Activated CD4-positive, alpha-beta T cell treated with anti-CD3 and anti-CD28 coated beads, Interleukin-10, Interleukin-2, amounts not matched to agents 100 ng/mL and 50 ng/mL, durations not matched to agents 16 hours and 8 hours (primary cell): ENCODE measurements around the gene CENPO.
"Not testable (repeated sequence)": the region's sequence is repeated elsewhere in the genome, so short reads cannot be mapped to it uniquely, and the experiment has no call there.

Experiments
- DNase-seq: peaks from one replicate; pipeline ENCODE4 v3.0.0-alpha.2; 2020

CENPO gene

DNA sequence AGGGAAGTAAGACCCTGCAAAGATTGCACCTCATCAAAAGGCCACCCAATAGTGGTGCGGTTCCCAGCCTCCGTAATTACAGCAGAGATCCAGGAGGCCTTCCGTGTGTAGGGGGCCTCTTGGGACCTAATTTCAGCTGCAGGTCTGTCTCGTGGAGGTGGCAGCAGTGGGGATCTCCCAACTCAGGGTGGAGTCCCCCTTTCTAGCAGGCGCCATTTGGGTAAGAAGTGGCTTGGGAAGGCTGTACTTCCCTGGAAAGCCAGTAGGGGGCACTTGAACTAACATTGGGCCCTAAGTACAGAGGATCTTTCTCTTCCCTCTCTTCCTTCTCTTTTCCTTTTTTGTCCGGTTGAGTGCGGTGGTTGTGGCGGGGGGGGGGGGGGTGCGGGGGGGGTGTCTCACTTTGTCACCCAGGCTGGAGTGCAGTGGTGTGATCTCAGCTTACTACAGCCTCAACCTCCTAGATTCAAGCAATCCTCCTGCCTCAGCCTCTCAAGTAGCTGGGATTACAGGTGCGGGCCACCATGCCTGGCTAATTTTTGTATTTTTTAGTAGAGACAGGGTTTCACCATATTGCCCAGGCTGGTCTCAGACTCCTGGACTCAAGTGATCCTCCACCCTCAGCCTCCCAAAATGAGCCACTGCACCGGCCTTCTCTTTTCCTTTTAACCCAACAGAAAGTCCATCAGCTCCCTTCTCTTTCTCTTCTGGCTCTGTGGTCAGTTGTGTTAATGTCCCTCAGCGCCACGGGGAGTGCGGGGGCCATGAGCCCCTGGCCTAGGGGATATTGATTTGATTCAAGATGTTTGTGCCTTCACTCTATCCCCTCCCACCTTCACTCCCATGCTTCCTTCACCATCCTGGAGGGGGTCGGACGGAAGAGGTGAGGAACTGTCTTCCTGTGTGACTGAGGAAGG is 32.0 kb downstream of the CENPO start:
- DNase-seq = peak; percentile 45

DNA sequence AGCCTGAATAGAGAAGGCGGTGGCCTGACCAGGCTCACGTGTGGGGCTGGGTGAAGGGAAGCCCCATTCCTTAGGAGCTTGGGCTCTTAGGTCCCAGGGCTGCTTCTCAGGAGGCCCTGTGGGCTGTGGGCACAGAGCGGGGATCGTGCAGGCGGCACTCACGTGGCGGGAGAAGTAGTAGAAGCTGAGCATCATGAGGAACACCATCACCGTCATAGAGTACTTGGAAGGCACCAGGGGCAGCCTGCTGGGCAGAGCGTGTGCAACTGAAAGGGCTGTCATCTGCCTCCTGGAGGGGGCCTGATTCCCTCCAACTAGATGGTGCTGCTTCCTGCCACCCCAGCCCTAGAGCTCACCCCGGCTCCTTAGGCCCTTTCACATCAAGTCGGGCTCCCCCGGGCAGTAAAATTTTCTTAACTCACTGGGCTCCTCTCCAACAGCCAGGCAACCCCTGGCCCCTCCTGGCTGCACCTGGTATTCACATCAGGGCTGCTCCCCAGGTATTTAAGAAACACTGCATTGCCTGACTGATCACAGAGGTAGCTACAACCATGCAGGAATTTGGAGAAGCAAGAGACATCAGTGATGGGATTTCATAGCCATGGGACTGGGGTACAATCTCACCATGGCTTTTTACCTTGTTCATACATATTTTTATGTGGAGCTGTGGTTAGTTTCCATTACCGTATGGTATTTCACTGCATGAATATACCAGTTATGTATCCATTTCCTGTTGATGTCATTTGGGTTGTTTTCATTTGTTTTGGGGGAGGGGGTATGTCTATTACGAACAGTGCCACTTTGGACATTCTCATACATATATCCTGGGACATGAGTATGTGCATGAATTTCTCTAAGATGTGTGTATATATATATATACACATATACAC is 32.9 kb downstream of the CENPO start:
- peak; percentile 63 for DNase-seq

DNA sequence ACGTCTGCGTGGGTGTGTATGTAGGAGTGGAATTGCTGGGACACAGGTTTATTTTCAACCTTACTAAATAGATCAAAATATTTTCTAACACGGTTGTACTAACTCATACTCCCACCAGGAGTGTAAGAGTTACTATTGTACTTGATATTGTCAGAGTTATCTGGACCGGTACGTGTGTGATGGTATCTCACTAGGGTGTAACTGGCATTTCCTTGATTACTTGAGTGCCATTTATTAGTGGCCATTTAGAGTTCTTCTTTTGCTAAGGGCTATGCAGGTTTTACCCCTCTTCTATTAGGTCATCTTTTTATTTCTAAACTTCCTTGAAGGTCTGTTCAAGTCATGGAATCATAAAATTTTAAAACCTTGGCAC is 33.5 kb downstream of the CENPO start:
- no peak for DNase-seq

DNA sequence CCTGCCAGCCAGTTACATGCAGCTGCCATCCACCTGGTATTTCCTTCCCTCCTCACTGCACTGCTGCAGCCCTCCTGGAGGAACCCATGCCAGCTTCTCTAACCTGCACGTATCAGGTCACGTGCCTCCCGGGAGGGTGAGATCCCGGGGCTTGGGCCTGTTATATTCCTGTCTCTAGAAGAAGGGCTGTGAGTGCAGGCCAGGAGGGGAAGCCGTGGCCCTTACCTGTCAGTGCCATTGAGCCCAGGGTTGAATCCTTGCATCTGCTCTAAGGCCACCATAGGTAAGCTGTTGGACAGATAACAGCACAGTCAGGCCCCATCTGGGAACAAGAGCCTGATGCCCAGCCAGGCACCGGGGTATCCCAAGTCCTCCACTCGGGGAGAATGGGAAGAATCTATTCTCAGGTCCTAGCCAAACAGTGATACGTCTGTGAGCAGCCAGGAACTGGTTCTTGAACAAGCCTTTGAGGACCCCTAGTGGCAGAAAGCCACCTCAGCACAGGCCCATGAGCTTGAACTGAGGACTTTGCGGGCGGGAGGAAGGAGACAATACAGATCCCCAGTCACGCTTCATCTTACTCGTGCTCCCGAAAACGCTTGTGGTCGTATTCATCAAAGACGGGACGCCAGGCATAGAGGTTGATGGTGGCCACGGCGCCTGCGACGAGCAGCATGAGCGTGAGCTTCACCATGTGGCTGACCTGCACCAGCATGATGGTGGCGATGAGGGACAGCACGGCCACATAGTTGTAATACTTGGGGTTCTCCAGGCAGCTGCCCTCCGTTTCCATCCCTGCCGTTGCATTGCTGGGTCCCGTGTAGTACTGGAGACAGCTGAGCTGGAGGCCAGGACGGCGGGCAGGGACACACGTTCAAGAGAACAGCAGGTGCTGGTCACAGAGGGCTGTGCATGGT is 34.4 kb downstream of the CENPO start:
- peak; percentile 80 for DNase-seq

DNA sequence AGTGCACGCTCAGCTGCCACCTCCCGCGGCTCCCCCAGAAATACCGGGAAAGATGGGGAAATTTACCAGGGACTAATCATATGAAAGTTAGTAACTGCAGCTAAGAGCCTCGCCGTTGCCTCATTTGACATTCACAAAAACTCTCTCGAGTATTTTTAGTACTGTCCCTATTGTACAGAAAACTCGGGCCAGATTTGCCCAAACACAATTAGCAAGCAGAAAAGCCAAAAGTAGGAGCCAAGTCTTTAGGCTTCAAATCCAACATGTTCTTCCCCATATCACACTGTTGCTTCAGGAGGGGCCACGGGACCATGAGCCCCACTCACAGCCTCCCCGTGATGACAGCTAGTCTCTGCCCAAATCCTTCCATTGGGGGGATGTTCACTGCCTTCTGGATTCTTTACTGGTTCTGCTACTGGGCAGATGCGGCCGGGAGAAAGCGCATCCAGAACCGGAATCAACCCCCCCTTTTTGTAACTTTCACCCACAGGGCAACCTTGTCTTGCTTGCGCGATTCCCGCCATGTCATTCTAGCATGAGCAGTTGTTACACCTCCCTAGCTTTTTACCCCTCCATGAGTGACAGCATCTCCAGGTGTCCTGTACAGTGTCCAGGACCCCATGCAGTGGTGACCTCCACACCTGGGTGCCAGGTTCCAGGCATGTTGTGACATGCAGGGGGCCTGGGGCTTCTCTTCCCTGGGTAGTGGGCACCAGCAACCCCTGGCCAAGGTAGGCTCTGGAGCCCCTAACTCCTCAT is 35.2 kb downstream of the CENPO start:
- no peak for DNase-seq

DNA sequence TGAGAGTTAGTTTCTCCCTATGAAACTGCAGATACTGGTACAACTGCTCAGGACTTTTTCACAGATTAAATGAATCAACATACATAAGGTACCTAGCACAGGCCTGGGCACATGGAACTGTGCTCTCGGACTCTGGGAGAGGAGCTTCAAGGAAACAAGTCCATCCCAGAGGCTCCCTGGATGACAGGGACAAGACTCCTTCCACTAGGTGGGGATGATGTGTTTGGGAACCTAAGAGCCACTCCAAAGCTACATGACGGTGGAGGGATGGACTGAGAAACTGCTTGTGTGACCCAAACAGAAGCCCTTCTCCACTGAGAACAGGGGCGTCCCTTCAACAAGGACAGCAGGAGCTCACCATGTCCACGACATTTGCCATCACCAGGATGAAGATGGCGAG is 37.1 kb downstream of the CENPO start:
- no peak for DNase-seq

DNA sequence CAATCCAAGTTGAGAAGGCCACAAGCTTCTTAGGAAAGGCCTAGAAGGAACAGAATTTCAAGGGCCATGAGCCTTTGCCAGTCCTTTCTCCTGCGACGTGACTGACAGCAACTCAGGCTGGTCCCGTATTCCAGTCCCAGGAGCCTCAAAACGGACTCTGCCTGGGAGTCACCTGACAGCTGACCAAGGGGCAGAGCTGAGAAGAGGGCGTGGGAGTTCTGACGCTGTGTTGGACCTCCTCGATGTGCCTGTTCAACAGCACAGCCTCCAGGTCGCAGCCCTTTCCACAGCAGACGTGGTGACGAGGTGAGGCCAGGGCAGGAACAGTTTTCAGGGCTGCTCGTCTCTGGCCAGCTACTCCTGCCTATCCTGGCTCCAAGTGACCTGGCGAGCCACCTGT is 37.6 kb downstream of the CENPO start:
- DNase-seq = no peak

DNA sequence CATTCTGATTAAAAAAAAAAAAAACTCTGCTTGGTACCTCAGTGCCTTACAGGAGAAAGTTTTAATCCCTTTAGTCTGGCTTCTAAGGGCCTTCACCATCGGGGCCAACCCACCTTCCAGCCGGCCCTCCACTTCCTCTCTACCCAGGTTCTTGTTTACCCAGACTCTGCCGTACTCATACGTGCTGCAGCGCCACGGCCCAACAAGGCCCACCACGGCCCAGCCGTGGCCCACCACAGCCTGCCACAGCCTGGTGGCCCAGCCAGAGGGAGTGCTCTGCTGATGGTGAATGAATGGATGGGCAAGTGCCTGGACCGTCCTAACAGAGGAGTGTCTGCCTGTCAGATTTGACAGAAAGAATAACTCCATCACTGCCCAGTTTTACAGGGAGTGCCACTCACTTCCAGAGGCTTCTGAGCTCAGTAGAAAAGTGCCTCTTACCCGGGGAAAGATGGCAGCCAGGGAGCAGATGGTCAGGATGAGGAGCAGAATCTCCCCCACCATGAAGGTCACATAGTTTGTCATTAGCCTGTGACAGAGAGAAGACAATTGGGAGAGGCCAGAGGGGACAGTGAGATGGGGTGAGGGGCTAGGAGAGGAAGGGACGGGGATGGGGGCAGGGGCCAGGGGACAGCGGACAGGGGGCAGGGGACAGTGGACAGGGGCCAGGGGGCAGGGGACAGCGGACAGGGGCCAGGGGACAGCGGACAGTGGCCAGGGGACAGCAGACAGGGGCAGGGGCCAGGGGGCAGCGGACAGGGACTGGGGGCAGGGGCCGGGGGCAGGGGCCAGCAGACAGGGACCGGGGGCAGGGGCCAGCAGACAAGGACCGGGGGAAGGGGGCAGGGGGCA is 38.2 kb downstream of the CENPO start:
- no peak for DNase-seq

DNA sequence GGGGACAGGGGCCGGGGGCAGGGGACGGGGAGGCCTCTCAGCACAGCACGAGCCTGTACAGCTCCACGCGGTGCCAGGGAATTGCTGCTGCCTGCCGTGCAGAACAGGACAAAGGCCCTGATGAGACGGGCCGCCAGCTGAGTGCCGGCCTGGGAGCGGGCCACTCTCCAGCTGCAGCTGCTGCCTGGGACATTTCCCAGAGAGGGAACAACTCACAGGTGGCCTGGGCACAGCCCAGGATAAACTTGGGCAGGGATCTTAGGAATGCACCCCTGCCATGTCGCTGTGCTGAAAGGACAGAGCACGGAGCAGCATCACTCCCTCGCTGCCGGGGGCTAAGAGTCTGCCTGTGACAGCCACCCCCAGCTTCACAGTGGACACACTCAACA is 38.8 kb downstream of the CENPO start:
- no peak for DNase-seq

DNA sequence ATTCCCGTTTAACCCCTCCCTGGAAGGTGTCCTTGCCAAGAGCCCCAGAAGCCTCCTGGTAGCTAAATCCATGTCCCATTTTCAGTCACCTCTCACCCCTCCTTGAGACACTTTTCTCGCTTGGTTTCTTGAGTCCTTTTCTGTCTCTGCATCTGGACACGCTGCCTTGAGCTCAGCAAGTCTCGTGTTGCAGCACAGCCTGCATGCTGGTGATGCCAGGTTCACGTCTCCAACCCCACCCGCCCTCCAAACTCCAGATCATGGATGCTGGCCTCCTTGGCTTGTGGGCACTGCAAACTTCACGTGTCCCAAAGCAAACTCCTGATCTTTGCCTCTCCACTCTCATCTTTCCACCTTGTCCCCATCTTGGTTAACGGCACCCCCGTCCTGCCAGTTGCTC is 39.3 kb downstream of the CENPO start:
- DNase-seq = no peak

DNA sequence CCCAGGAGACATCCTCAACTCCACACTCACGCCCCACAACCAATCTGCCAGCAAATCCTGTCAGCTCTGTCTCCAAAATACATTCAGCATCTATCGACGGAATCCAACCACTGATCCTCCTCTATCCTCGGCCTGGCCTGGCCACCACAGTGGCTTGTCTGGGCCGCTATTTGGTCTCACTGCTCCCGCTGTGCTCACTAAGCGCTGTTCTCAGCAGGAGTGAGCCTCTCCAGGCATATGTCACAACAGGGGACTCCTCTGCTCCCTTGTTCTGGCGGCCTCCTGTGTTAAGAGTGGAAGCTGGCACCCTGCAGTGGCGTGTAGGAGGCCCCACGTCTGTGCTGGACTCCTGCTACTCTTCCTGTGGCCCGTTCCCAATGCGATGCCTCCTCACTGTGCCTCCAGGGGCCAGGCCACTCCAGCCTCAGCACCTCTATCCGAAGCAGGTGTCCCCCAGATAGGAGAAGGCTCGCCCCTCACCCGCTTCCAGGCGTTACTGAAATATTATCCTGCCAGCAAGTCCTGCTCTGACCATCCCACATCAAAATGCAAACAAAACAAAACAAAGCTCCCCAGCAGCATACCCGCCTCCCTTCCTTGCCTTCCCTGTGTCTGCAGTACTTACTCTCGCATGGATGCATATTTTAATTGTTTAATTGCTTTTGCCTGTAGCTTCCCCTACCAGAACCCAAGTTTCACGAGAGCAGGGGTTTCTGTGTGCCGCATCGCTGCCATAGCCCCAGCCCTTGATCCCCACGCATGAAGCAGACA is 39.9 kb downstream of the CENPO start:
- DNase-seq = no peak

DNA sequence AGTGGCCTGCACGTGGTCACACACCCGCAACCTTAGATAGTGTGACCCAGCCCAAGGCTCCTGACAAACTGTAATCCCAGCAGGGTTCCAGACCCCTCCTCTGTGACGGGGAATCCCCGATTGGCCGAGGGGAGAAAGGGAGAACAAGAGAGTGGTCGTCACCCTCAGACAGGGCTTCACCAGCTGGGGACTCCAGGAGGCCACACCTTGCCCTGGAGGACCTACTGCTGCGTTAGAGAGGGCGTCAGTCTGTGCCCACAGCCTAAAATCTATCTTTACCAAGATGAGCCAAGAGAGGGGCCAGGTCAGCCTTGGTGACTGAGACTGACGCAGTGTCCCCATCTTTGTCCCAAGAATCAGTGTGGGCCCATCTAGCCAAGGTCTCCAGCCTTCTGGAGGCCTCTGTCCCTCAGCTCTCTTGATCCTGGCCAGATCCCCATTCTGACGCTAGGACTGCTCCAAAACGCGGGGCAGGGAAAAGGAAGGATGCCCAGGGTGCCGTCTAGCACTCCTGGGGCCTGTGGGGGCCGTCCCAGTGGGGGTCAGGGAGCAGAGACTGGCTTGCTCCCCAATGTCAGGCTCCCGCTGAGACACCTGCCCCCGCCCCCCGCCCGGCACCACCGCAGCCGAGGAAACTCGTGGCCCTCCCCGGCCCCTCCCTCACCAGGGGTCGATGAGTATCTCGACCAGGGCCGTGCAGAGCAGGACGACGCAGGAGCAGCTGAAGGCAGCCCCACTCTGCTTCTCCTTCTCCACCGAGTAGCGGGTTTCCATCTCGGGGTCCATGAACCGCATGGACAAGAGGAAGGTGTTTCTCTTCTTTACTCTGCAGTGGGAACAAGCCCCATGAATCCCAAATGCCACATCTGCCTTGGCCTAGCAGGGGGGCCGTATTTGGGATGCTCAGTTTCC is 40.9 kb downstream of the CENPO start:
- DNase-seq = no peak

DNA sequence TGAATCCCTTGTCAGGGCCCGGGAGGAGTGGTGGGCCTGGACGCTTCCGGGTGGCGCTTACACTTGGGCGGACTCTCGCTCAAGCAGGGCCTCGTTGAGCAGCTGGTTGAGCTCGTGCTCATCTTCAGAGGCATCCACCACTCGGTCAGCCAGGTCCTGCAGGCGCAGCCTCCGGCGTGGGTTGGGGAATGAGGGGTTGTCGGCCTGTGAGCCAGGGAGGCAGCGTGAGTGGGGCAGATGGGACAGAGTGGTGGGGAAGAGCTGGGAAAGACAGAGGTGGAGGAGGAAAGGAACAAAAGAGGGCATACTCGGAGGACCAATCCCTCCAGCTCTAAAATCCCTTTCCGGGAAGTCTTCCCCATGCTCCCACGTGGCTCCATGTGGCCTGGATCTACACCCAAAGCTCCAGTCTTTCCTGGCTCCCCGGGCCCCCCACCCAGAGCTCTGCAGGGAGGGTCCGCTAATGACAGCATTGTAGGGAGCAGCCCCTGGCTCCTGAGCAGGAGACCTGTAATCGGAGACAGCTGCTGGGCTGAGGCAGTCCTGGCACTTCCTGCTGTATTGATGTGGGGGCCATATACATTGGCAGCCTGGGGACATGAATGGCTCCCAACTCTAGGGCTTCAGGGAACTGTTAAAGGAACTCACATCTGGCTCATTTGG is 41.6 kb downstream of the CENPO start:
- no peak for DNase-seq

DNA sequence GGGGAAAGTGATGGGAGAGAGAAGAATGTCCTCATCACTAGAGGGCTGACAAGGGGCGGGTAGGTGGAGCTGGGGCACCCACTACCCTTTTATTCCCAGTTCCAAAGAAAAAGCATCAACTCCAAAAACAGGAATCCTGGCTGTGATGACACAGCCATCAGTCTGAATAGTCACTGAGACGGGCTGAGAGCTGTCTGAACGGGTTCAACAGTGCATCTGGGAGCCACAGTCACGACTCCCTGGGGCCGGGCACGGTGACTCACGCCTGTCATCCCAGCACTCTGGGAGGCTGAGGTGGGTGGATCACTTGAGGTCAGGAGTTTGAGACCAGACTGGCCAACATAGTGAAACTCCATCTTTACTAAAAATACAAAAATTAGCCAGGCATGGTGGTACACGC is 42.2 kb downstream of the CENPO start:
- not testable (repeated sequence) for DNase-seq

DNA sequence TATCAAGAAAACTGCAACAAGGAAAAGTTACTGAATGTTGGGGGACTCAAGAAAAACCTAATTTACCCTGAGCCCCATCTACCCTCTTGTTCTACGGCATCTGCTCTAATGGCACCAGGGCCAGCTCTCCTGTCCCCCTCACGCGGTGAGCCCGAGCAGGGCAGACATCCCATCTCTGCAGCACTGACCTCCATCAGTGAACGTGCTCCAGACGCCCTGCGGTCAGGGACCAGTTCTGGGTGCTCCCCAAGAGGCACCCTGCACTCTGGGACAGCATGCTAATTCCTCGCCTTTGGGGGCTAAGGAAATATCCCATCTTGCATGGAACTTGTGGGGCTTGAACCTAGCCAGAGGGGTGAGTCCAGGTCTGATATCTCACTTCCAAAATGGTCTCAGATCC is 43.0 kb downstream of the CENPO start:
- DNase-seq = no peak

DNA sequence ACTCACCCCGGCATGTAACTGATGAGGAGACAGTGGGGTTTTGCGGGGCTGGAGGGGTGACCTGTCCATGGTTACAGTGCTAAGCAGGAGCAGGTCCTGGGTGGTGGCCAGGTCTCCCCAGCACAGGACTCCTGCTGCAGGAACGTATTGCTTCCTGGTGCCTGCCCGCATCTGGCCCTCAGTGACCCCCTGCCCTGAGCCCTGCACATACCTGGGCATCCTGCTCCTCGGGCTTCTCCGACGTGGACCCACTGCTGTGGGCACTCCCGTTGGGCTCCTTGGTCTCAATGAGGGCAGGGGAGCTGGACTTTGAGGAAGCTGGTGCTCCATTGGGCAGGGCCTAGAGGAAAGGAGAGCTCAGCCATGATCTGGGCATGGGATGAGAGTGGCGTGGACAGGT is 43.5 kb downstream of the CENPO start:
- DNase-seq = no peak

DNA sequence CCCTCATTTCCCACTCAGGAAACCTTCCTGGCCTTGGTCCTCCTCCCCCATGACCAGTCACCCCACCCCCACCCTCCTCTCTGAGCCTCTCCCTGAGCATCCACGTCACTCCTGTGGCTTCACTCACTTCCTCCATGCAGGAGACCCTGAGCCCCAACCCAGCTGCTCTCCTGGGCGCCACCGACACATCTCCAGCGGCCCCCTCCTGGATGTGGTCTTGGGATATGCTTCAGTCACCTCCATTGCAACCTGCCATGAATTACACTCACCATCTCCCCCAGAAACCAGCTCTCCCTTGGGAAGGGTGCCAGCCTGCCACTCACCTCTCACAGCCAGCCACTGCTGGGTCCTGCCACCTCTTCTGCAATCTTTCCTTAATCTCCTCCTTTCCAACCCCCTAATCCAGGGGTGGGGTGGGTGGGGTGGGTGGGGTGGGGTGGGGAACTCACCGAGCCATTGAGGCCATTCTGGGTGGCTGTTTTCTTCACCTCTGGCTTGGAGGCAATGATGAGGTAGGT is 44.8 kb downstream of the CENPO start:
- DNase-seq = no peak

DNA sequence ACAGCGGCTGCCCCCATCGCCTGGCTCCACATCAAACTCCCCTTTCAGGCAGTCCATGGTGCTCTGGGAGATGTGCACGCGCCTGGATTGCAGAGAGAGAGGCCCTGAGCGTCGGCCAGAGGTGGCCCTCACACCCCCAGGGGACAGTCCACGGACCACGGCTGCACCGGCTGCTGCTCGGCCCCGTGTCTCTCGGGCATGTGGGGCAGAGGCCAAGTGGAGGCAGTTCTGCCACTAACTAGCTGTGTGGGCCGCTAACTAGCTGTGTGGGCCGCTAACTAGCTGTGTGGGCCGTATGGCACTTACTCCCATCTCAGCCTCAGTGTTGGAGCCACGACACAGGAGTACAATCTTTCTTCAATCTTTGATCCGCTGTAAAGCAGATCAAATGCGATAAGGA is 45.3 kb downstream of the CENPO start:
- no peak for DNase-seq
